Fibroblast of skin of back (primary cell): ENCODE results near the gene PRKAG2.

Experiments
- DNase-seq: peaks from one replicate; pipeline ENCODE4 v3.0.0-alpha.2; 2013

PRKAG2 gene

DNA sequence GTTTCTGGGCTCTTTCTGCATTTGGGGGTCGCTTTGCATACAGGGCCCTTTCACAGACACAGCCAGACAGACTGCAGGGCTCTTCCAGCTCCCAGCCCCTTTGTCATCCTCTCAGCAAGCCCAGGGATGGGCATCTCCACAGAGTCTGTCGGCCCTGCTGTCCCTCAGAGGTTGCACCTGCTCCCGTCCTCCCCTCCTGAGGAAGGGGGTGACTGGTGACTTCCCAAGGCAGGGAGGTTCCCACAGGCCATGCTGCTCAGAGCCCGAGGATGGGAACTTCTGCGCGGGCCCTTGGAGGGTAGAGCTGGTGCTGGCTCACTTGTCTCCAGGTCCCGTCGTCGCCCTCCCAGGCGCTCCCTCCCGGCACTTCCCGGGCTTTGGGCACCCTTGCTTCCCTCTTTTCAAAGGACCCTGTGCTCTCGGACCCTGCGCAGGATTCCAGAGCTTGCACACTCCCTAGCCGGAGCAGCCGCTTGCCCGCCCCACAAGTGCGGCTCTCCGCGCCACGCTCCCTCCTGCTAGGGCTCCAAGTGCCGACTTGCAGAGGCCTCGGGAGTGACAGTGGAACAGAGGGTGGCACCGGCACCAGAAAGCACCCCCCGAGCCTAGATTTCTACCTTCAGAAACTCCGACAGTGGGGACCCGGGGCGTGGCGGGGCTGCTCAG, 152.5 kb downstream of the PRKAG2 start:
- no peak for DNase-seq

- DNase-seq = no peak
Measured at GRCh38 chr7:151723321-151723720, 153.6 kb downstream of the PRKAG2 start.

- no peak for DNase-seq
Measured at GRCh38 chr7:151722533-151722932, 154.4 kb downstream of the PRKAG2 start.

DNA sequence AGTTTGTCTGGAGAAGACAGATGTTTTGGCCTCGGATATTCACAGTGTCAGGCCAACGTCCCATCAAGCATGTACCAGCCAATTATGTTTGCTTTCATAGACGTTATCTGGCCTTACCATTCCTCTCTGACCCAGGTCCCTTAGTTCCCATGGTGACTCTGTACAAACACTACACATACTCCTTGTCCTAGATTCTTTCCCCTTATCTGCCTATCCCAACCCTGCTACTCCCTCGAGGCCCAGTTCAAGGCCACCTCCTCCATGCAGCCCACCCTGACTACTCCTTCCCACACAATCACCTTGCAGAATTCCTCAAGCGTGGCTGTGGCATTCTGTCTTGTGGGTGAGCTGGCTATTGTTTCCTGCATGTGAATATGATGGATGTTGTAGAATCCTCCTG, 155.2 kb downstream of the PRKAG2 start:
- DNase-seq = no peak

DNA sequence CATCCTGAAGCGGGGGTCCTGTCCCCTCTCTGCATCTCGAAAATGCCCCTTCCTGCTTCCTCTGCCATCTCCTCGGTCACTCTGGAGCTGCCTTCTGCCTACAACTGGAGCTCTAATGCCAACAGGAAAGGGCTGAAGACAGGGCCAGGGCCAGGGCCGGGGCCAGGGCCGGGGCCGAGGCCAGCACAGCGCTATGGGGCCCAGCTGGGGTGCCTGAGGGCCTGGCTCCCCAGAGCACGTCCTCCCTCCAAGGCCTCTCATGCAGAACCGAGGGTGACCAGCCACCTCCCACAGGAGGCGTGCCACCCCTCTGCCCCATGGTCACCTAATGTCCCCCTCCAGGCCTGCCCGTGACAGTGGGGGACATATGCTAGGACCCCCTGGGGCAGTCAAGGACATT, 155.7 kb downstream of the PRKAG2 start:
- no peak for DNase-seq

- no peak for DNase-seq
Measured at GRCh38 chr7:151720280-151720679, 156.6 kb downstream of the PRKAG2 start.

DNA sequence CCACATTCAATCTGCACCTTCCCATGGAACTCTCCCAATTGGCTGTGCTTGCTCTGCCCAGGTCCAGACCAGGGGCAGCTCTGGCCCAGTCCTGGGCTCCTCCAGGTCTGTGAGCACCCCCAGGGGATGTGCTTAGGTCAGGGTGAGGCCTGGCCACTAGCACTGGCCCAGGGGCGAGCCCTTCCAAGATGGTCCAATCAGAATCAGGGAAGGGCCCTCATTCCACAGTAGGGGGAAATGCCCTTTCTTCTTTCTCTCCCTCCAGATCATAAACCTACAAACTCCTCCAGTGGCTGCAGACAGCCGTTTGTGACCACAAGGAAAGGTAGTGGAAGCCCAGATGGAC, 157.0 kb downstream of the PRKAG2 start:
- DNase-seq = no peak

- DNase-seq = no peak
Measured at GRCh38 chr7:151719031-151719896, 157.7 kb downstream of the PRKAG2 start.

- no peak for DNase-seq
Measured at GRCh38 chr7:151717918-151718317, 159.0 kb downstream of the PRKAG2 start.

DNA sequence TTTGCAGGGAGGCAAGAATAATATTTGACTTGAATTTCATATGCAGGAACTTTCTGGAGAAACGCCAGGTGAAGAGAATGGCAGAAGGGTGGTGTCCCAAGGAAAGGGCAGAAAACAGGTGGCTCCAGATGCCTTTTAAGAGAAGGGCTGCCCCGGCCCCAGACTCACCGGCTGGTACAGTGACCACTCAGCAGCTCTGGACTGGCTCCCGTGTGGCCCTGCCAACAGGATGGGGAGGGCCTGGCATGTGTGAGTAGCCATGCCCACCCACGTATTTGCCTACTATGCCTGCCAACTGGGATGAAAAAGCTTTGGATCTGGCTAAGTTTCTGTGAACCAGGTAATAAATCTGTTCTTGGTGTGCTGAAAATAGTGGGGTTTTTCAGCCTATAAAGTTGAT, 159.5 kb downstream of the PRKAG2 start:
- DNase-seq = no peak

DNA sequence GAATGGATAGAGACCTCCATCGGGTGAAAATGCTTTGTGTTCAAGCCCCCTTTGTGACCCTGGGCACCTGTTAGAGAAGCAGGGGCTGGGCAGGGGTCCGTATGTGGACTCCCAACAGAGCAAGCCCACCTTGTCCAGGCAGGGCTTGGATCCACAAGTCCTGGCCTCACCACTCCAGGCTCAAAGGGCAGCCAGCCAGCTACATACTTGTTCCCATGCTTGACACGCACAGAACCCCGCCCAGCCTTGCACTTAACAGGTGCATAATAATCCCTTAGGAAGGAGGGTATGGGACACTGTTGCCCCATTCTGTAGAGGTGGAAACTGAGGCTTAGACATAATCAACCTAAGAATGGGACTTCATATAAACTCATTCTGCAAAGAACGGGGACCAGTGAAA, 160.6 kb downstream of the PRKAG2 start:
- no peak for DNase-seq

DNA sequence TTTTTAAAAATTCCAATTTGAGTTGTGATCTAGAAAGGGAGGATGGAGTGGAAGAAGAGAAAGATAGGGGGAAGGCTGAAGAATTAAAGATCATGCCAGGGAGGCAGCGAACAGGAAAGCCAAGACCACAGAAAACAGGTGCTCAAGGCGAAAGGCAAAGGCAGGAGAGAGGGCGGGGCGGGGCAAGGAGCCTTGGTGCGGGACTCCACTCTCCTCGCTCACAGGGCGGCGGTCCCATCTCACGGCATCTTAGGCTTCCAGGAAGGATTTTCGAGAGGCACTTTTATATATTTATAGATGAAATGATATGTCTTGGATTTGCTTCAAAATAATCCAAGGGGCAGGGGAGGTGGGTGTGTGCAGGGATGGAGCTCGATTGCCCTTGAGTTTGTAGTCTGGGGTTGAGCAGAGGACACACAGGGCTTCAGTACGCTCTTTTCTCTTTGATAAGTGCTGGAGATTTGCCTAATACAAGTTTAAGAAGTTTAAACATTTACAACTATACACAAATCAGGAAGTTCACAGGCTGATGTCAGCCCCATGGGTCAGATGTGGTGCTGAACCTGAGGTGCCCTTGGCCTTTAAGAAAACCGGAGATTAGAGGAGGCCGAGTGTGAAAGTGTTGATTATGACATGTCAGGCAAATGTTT, 161.1 kb downstream of the PRKAG2 start:
- DNase-seq = no peak

DNA sequence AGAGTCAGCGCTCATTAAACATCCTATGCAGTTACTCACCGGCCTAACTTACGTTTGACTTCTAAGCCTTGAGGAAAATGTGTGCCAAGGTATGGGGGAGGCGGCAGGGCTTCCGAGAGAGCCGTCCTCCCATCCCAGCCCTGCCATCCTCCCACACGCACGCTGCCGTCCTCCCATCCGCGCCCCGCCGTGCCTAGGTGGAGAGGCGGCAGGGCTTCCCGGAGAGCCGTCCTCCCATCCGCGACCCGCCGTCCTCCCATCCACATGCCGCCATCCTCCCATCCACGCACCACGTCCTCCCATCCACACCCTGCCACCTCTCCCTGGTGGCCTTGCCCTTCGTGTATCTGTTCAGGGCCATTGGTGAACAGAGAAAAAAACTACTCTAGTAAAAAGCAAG, 162.7 kb downstream of the PRKAG2 start:
- no peak for DNase-seq

DNA sequence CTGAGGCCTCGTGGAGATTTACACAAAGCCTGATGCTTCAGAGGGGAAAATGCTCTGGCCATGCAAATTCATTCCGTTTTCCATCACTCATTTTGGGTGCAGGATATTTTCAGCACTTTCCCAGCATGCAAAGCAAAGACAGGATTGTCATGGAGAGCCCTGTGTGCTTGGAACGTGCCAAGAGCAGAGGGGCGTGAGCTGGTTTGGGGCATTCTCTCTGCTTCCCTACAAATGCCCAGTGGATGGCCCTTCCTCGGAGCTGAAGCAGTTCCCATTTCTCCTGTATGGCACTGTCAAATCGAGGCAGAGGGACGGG, 164.1 kb downstream of the PRKAG2 start:
- DNase-seq = no peak

DNA sequence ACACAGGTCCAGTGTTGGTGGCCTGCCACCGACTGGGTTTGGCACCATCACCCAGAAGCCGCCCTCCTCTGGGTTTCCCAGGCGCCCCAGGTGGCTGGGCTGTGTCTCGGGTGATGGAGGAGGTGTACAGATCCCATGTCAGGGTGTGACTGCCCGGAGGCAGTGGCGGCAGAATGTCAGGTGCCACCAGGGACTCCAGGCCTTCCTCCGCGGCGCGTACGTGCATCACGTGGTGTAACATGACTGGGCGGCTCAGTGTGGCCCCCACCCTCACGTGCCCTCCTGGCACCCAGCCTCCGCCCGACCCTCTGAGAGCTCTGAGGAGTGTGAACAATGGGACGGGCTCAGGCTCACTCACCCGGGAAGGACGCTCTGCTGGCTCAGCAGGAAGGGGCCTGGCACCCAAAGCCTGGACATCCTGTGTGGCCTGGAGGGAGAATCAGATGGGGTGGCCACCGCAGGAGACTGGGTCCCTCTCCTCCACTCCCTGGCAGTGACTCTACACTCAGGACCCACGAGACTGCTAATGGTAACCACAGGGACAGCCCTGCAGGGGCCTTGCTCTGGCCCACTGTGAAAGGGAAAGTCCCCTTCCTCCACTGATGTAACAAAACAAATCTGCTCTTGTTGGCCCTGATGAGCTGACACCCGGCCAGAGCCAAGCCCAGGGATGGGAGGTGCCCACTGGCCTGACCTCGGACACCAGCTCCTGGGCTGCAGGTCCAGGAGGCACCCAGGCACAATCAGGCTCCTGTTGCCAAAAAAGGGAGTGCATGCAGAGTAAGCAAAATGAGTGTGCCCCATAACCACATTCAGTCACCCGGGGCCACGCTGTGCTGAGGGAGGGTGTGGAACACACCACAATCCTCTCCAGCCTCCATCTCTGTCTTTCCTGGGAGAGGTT, 164.8 kb downstream of the PRKAG2 start:
- no peak for DNase-seq

- DNase-seq = no peak
Measured at GRCh38 chr7:151711435-151711872, 165.5 kb downstream of the PRKAG2 start.

- no peak for DNase-seq
Measured at GRCh38 chr7:151710646-151711434, 166.1 kb downstream of the PRKAG2 start.

GRCh38 chr7:151710121-151710640, 166.7 kb downstream of the PRKAG2 start:
- DNase-seq = no peak

DNA sequence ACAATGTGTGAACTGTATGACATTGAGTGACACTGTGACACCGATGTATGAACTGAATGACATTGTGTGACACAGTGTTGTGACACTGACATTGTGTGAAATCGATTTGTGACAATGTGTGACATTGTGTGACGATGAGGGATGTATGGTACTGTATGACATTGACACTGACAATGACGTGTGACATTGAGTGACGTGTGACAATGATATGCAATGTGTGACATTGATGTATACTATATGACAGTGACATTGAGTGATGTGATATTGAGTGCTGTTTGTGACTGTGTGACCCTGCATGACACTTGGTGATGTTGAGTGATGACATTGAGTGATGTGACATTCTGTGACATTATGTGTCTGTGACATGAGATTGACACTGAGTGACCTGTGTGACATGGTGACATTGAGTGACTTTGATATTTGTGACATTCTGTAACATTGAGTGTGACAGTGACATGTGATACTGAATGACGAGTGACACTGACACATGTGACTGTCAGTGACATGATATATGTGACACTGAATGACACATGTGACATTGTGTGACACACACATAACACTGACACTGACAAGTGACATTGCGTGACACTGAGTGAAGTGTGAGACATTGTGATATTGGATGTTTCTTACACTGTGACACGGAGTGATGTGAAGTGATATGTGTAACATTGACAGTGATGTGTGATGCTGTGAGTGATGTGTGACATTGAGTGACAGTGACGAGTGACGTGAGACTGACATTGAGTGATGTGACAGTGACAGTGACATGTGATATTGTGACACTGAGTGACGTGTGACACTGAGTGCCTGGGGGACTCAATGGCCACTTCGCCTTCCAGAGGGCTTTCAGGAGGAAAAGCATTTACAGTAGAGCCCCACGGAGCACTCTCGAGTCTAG, 167.5 kb downstream of the PRKAG2 start:
- DNase-seq = no peak

GRCh38 chr7:151708610-151709009, 168.3 kb downstream of the PRKAG2 start:
- no peak for DNase-seq

DNA sequence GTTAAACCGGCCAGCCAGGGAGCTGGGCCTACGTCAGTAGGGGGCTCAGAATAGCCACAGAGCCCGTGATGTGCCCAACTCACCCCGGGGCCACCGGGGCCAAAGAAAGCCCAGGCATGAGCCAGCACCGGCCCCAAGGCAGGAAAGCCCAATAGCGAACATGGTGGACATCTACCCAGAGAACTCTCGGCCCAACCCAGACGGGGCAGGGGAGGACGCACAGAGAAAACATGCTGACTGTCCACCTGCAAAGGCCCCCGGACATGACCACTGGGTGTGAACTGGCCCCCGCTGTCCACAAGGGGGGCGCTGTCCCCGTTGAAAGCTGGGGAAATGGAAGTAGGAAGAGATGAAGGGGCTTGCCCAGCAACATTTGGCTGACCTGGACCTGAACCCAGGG, 169.2 kb downstream of the PRKAG2 start:
- DNase-seq = no peak
